ENCODE measurements around the gene TMEM181. TPM values are rescaled to one million over a fixed set of nuclear protein-coding genes. Genes with fewer than 3 reads are reported as not detected.

The TMEM181 gene
- total RNA-seq, 1 donor from 2014 or later = 26.3 TPM

Small RNA genes within 50 kb of the gene (small RNA-seq; reads per million reads assigned to genes)
- not detected for gene MIR7161 (ENCODE audit: low replicate concordance)

Other genes starting within 250 kb of the TMEM181 start
- 475 TPM for gene TULP4, start 247.6 kb upstream of the TMEM181 start, total RNA-seq
- 47.3 TPM for gene DYNLT1, start 84.7 kb downstream of the TMEM181 start, total RNA-seq
- 9.9 TPM for gene SYTL3, start 90.0 kb downstream of the TMEM181 start, total RNA-seq